Karpas-422 (cell line): ENCODE results near the gene ZNF606. TPM values are rescaled to one million over a fixed set of nuclear protein-coding genes. Genes with fewer than 3 reads are reported as not detected.

Source experiments
- DNase-seq: peaks from one replicate; pipeline ENCODE4 v3.0.0-alpha.2; 2015
- H2AFZ ChIP-seq: fragments of 200-600 bp; sonication (generic); 2 replicates; pipeline ENCODE4 v1.6.1; 2014; ENCODE audit warnings: antibody characterized with exemption, low read length, mixed read lengths
- H3K27ac ChIP-seq: fragments of 200-600 bp; sonication (generic); 2 replicates; pipeline ENCODE4 v1.5.1; 2014; ENCODE audit warnings: mild to moderate bottlenecking, low read length, moderate library complexity
- H3K27me3 ChIP-seq: fragments of 200-600 bp; sonication (generic); 2 replicates; pipeline ENCODE4 v1.6.1; 2014; ENCODE audit warnings: low read length, mixed read lengths
- H3K36me3 ChIP-seq: fragments of 200-600 bp; sonication (generic); 2 replicates; pipeline ENCODE4 v1.6.1; 2014; ENCODE audit warnings: low read length, mixed read lengths; ENCODE audit not compliant: insufficient read depth
- H3K4me1 ChIP-seq: fragments of 200-600 bp; sonication (generic); 2 replicates; pipeline ENCODE4 v1.6.1; 2014; ENCODE audit warnings: mild to moderate bottlenecking, low read length, mixed read lengths
- H3K4me2 ChIP-seq: fragments of 200-600 bp; sonication (generic); 2 replicates; pipeline ENCODE4 v1.6.1; 2014; ENCODE audit warnings: low read length, low read depth, mild to moderate bottlenecking; ENCODE audit not compliant: poor library complexity, severe bottlenecking
- H3K4me3 ChIP-seq: fragments of 200-600 bp; sonication (generic); 2 replicates; pipeline ENCODE4 v1.5.1; 2014; ENCODE audit warnings: mild to moderate bottlenecking, antibody characterized with exemption, low read length, mixed read lengths
- H3K79me2 ChIP-seq: fragments of 200-600 bp; sonication (generic); 2 replicates; pipeline ENCODE4 v1.6.1; 2014; ENCODE audit warnings: mild to moderate bottlenecking, low read length, mixed read lengths
- H3K9ac ChIP-seq: fragments of 200-600 bp; sonication (generic); 2 replicates; pipeline ENCODE4 v1.6.0; 2014; ENCODE audit warnings: low read length
- H3K9me2 ChIP-seq: fragments of 200-600 bp; sonication (generic), shearing (Covaris generic); replicated peaks from 2 replicates; pipeline ENCODE4 v1.6.0; 2014; ENCODE audit warnings: mild to moderate bottlenecking, low read length, moderate library complexity; ENCODE audit not compliant: insufficient read depth
- H3K9me3 ChIP-seq: fragments of 300-700, 200-600 bp; sonication (generic); 2 replicates; pipeline ENCODE4 v1.6.1; 2014; ENCODE audit warnings: low read length, mixed read lengths
- H4K20me1 ChIP-seq: fragments of 200-600 bp; sonication (generic); 2 replicates; pipeline ENCODE4 v1.6.1; 2014; ENCODE audit warnings: mild to moderate bottlenecking, antibody characterized with exemption, low read length, low read depth; ENCODE audit not compliant: insufficient read depth
- total RNA-seq: library from RNA; depleted of rRNA; stranded (reverse); fragments of >200 nt; shearing (Covaris generic); gene quantifications from 2 replicates; pipeline ENCODE4 v1.2.3, GENCODE V29; 2014; ENCODE audit warnings: low replicate concordance

The ZNF606 gene
- total RNA-seq, 1 experiment from 2014 or later, result 7.8 TPM

- Histone ChIP-seq H3K36me3 (no peaks in the 10 kb centered on the region), H3K27me3 (no peaks in the 10 kb centered on the region), H3K4me2 (no peak overlapping the region), H3K79me2 (no peaks in the 10 kb centered on the region), H3K4me3 (no peak overlapping the region), H3K9ac (no peak overlapping the region), H3K4me1 (no peaks in the 10 kb centered on the region), H3K9me3 (peaks cover 47% of the 10 kb centered on the region), H3K27ac (no peak overlapping the region), H2AFZ (no peak overlapping the region), H4K20me1 (no peaks in the 10 kb centered on the region), H3K9me2 (no peaks in the 10 kb centered on the region)
- DNase-seq, result no peak
These were observed 40.1 kb upstream of the ZNF606 start for GRCh38 chr19:58042495-58043340.

GRCh38 chr19:58040751-58041525 lies 38.3 kb upstream of the ZNF606 start:
- Histone ChIP-seq H3K9me2 (no peaks in the 10 kb centered on the region), H3K79me2 (no peaks in the 10 kb centered on the region), H3K27ac (no peak overlapping the region), H3K4me2 (no peak overlapping the region), H3K4me3 (no peak overlapping the region), H3K27me3 (no peaks in the 10 kb centered on the region), H2AFZ (no peak overlapping the region), H4K20me1 (no peaks in the 10 kb centered on the region), H3K9me3 (peaks cover 46% of the 10 kb centered on the region), H3K36me3 (no peaks in the 10 kb centered on the region), H3K9ac (no peak overlapping the region), H3K4me1 (no peaks in the 10 kb centered on the region)
- no peak for DNase-seq

DNA sequence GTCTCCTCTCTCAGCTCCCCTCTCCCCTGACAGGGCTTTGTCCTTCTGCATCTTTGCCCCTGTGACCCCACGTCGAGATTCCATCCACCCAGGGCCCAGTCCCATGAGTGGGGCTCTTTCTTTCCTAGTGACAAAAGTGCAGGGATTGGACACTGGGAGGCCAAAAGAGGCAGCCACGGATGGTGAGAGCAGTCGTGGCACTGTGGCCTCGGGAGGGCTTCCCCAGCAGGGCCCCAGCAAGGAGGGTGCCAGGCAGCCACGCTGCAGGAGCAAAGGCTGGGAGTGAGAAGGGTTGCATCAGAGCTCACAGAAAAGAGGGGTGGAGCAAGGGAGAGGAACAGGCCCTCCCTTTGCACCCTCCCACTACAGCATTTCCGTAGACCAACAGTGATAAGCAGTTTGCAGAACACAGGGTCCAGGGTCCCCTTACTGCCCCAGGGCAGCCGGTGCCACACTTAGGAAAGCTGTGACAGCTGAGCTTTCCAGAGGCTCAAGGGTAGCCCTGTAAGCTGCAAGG lies 36.1 kb upstream of the ZNF606 start:
- Histone ChIP-seq H3K27ac (no peak overlapping the region), H4K20me1 (no peaks in the 10 kb centered on the region), H3K4me1 (no peaks in the 10 kb centered on the region), H3K9me3 (peaks cover 46% of the 10 kb centered on the region), H3K27me3 (no peaks in the 10 kb centered on the region), H3K4me3 (no peak overlapping the region), H3K4me2 (no peak overlapping the region), H3K79me2 (no peaks in the 10 kb centered on the region), H3K36me3 (no peaks in the 10 kb centered on the region), H3K9me2 (no peaks in the 10 kb centered on the region), H3K9ac (no peak overlapping the region), H2AFZ (no peak overlapping the region)
- DNase-seq, result no peak

- Histone ChIP-seq H3K4me2 (no peak overlapping the region), H4K20me1 (no peaks in the 10 kb centered on the region), H3K9me3 (peaks cover 41% of the 10 kb centered on the region), H3K27me3 (no peaks in the 10 kb centered on the region), H3K36me3 (no peaks in the 10 kb centered on the region), H3K9me2 (no peaks in the 10 kb centered on the region), H2AFZ (no peak overlapping the region), H3K4me3 (no peak overlapping the region), H3K9ac (no peak overlapping the region), H3K27ac (no peak overlapping the region), H3K79me2 (no peaks in the 10 kb centered on the region), H3K4me1 (no peaks in the 10 kb centered on the region)
- no peak for DNase-seq
These were observed 35.5 kb upstream of the ZNF606 start for GRCh38 chr19:58037927-58038687.

DNA sequence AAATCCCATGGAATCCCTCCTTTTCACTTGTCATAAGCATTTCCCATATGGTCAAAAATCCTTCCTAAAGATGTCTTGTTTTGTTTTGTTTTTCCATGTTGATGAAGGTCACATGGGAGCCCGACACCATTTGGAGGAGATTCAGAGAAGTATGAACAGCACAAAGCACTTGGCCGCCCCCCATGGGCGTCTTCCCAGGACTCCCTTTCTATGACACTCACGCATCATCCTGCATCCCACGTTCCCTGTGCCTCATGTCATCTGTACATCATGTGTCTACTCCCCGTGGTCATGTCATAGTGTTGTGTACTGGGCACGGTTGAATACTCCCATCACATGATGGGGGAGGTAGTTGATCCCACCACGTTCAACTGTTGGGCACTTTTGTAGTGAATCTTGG lies 33.2 kb upstream of the ZNF606 start:
- no peaks in the 10 kb centered on the region for H4K20me1 ChIP-seq
- no peak overlapping the region for H3K27ac ChIP-seq
- no peak overlapping the region for H3K4me2 ChIP-seq
- no peaks in the 10 kb centered on the region for H3K9me2 ChIP-seq
- no peak for DNase-seq
- H3K36me3 ChIP-seq, result no peaks in the 10 kb centered on the region
- peaks cover 28% of the 10 kb centered on the region for H3K9me3 ChIP-seq
- H3K79me2 ChIP-seq, result no peaks in the 10 kb centered on the region
- H3K4me1 ChIP-seq, result no peaks in the 10 kb centered on the region
- no peak overlapping the region for H3K9ac ChIP-seq
- H2AFZ ChIP-seq, result no peak overlapping the region
- no peak overlapping the region for H3K4me3 ChIP-seq
- no peaks in the 10 kb centered on the region for H3K27me3 ChIP-seq

GRCh38 chr19:58034477-58034793 lies 31.8 kb upstream of the ZNF606 start:
- no peaks in the 10 kb centered on the region for H3K9me2 ChIP-seq
- no peaks in the 10 kb centered on the region for H3K27me3 ChIP-seq
- H3K4me2 ChIP-seq, result no peak overlapping the region
- H3K4me1 ChIP-seq, result no peaks in the 10 kb centered on the region
- DNase-seq, result no peak
- no peaks in the 10 kb centered on the region for H3K79me2 ChIP-seq
- no peaks in the 10 kb centered on the region for H4K20me1 ChIP-seq
- no peak overlapping the region for H3K4me3 ChIP-seq
- no peak overlapping the region for H3K9ac ChIP-seq
- H3K9me3 ChIP-seq, result peaks cover 21% of the 10 kb centered on the region
- H2AFZ ChIP-seq, result no peak overlapping the region
- H3K27ac ChIP-seq, result no peak overlapping the region
- no peaks in the 10 kb centered on the region for H3K36me3 ChIP-seq

DNA sequence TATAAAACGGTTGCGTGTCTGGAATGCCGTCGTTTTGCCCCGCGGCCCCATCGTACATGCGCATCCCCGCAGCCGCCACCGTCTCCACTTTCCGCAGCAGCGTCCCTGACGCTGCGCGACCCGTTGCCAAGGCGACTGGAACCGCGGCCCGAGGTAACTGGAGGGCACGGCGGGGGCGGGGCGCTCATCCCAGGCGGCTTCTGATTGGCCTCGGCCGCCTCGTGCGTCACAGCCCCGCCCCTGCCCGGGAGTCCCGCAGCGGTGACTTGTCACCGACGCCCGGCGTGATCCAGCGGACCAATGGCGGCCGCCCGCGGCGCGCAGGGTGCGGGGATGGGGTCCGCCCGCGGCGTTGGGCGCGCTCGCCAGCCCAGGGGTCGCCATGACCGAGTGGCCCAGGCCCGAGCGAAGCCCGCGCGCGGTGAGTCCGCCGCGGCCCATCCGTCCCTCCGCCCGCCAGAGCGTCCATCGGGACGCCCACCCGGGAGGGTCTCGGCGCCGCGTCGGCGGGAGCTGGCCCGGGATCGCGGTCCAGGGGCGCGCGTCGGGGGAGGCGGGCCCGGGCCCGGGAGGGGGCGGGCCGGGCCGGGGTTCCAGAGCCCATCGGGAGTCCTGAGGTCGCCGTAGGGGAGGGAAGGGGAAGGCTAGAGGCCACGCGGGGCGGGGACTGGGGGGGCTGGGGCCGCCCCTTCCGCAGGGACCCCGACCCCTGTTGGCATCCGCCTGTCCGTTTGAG lies 31.3 kb upstream of the ZNF606 start, which contains the start of gene ZSCAN1:
Gene ZSCAN1 (plus strand): TSS at position 285 of the 736 bp plus-strand sequence. CDS start 3,812 bp downstream, outside the sequence.
- Histone ChIP-seq H3K9me3 (peaks cover 19% of the 10 kb centered on the region), H3K4me1 (no peaks in the 10 kb centered on the region), H3K79me2 (no peaks in the 10 kb centered on the region), H3K27me3 (no peaks in the 10 kb centered on the region), H2AFZ (no peak within 1 kb of the TSS), H4K20me1 (no peaks in the 10 kb centered on the region), H3K36me3 (no peaks in the 10 kb centered on the region), H3K27ac (no peak within 1 kb of the TSS), H3K9me2 (no peaks in the 10 kb centered on the region), H3K9ac (no peak within 1 kb of the TSS), H3K4me3 (no peak within 1 kb of the TSS), H3K4me2 (no peak within 1 kb of the TSS)
- no peak for DNase-seq
